Ectodermal cell (in vitro differentiated cells): ENCODE data around the gene CCDC187.

Experiments used
- H3K27ac ChIP-seq: 2 replicates; pipeline ENCODE4 v1.7.0; 2013; ENCODE audit warnings: mild to moderate bottlenecking, low read depth, low read length; ENCODE audit not compliant: insufficient read depth, poor library complexity, severe bottlenecking
- H3K27me3 ChIP-seq: 2 replicates; pipeline ENCODE4 v1.7.0; 2013; ENCODE audit warnings: mild to moderate bottlenecking, low read length; ENCODE audit not compliant: insufficient read depth, control insufficient read depth, poor library complexity, severe bottlenecking
- H3K36me3 ChIP-seq: one replicate; pipeline ENCODE4 v1.7.0; 2013; ENCODE audit warnings: low read length; ENCODE audit not compliant: control insufficient read depth, insufficient read depth
- H3K4me1 ChIP-seq: one replicate; pipeline ENCODE4 v1.7.0; 2013; ENCODE audit warnings: low read length; ENCODE audit not compliant: control insufficient read depth, insufficient read depth
- H3K4me3 ChIP-seq: 2 replicates; pipeline ENCODE4 v1.7.0; 2013; ENCODE audit warnings: low read depth, low read length, control low read depth; ENCODE audit not compliant: insufficient read depth
- H3K9me3 ChIP-seq: 2 replicates; pipeline ENCODE4 v1.7.0; 2013; ENCODE audit warnings: mild to moderate bottlenecking, low read length, moderate library complexity; ENCODE audit not compliant: control insufficient read depth
- WGBS, 2 experiments: methylation state at CpG; one replicate each; pipeline ENCODE4 v1.1.7; 2013; ENCODE audit warnings: missing lambda C conversion rate in 2 of 2; 5-methylcytosine and 5-hydroxymethylcytosine counted together

Gene CCDC187

GRCh38 chr9:136211006-136211405 is 92.9 kb downstream of the CCDC187 start:
- Histone ChIP-seq H3K9me3 (no peaks in the 10 kb centered on the region), H3K36me3 (peaks cover 19% of the 10 kb centered on the region), H3K27ac (no peak overlapping the region), H3K4me3 (no peak overlapping the region), H3K4me1 (no peaks in the 10 kb centered on the region), H3K27me3 (peaks cover 2% of the 10 kb centered on the region)
- WGBS, 2 experiments, result 92 to 94% methylated on average over 15 of the region's 15 CpGs

DNA sequence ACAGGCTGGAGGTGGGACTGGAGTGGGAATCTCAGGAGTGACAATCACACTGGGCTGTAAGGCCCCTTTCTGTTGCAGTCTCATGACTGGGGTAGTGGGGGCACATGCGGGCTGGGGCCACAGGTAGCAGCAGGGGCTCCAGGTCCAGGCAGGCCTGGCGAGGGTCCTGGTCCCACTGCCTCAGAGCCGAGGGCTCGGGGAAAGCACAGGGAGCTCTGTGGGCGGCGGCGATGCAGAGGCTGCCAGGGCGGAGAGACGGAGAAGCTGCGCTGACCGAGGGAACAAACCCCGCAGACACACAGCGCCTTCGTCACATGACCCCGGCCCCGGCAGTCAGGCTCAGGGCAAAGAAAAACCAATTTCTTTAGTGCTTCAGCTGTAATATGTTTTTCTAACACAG is 93.6 kb downstream of the CCDC187 start:
- no peak overlapping the region for H3K4me3 ChIP-seq
- WGBS, 2 experiments, result 88 to 90% methylated on average over 16 of the region's 16 CpGs
- H3K4me1 ChIP-seq, result no peaks in the 10 kb centered on the region
- no peak overlapping the region for H3K27ac ChIP-seq
- H3K36me3 ChIP-seq, result peaks cover 13% of the 10 kb centered on the region
- peaks cover 10% of the 10 kb centered on the region for H3K27me3 ChIP-seq
- no peaks in the 10 kb centered on the region for H3K9me3 ChIP-seq

DNA sequence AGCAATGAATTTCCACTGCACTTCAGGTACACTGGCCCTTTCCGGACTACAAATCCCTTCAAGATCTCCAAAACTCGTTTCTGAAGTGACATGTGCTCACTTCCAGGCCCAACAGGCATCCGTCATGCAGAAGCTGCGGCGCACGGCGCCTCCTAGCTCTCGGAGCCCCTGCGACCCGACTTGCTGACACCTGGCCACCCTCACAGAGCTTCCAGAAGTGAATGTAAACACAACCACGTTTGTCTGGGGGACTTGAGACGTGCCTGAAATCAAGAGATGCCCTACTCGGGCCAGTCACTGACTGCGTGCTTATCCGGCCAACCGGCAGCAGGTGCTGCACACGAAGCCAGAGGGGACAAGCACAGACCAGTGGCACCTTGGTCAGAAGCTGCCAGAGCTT is 94.1 kb downstream of the CCDC187 start:
- 86 to 87% methylated on average over 17 of the region's 17 CpGs for WGBS, 2 experiments

GRCh38 chr9:136209232-136209631 is 94.7 kb downstream of the CCDC187 start:
- H3K27ac ChIP-seq, result no peak overlapping the region
- no peaks in the 10 kb centered on the region for H3K9me3 ChIP-seq
- H3K4me3 ChIP-seq, result no peak overlapping the region
- no peaks in the 10 kb centered on the region for H3K4me1 ChIP-seq
- WGBS, 2 experiments, result 93% methylated on average over 17 of the region's 17 CpGs
- H3K36me3 ChIP-seq, result peaks cover 3% of the 10 kb centered on the region
- H3K27me3 ChIP-seq, result peaks cover 20% of the 10 kb centered on the region

More for the DNA sequence above, 94.1 kb downstream of the CCDC187 start:
- Histone ChIP-seq H3K36me3 (peaks cover 8% of the 10 kb centered on the region), H3K4me1 (no peaks in the 10 kb centered on the region), H3K27ac (no peak overlapping the region), H3K27me3 (peaks cover 14% of the 10 kb centered on the region), H3K9me3 (no peaks in the 10 kb centered on the region), H3K4me3 (no peak overlapping the region)

- Histone ChIP-seq H3K9me3 (no peaks in the 10 kb centered on the region), H3K36me3 (no peaks in the 10 kb centered on the region), H3K27me3 (peaks cover 26% of the 10 kb centered on the region), H3K4me3 (no peak overlapping the region), H3K4me1 (no peaks in the 10 kb centered on the region), H3K27ac (no peak overlapping the region)
- 94 to 95% methylated on average over 17 of the region's 17 CpGs for WGBS, 2 experiments
Observed at GRCh38 chr9:136208675-136209074, 95.2 kb downstream of the CCDC187 start.

DNA sequence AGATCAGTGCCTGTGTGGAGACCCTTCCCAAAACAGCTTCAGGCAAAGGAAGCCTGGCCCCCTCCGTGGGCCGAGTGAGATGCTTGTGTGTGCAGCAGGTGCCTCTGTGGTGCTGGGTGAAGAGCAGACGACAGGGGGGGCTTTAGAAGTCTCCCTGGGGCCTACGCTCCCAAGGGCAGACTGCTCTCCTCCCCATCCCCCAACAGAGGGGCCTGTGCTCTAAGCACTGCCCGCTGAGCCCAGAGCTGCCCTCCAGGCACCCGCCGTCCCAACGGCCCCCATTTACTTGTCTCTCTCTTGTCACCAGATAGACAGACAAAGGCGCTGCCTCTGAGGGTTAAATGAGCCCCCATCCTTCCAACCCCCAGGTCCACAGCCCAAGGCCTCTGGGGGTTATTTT is 96.3 kb downstream of the CCDC187 start:
- H3K4me1 ChIP-seq, result no peaks in the 10 kb centered on the region
- no peaks in the 10 kb centered on the region for H3K36me3 ChIP-seq
- peaks cover 36% of the 10 kb centered on the region for H3K27me3 ChIP-seq
- 81 to 82% methylated on average over 9 of the region's 9 CpGs for WGBS, 2 experiments
- H3K4me3 ChIP-seq, result no peak overlapping the region
- no peaks in the 10 kb centered on the region for H3K9me3 ChIP-seq
- H3K27ac ChIP-seq, result no peak overlapping the region

DNA sequence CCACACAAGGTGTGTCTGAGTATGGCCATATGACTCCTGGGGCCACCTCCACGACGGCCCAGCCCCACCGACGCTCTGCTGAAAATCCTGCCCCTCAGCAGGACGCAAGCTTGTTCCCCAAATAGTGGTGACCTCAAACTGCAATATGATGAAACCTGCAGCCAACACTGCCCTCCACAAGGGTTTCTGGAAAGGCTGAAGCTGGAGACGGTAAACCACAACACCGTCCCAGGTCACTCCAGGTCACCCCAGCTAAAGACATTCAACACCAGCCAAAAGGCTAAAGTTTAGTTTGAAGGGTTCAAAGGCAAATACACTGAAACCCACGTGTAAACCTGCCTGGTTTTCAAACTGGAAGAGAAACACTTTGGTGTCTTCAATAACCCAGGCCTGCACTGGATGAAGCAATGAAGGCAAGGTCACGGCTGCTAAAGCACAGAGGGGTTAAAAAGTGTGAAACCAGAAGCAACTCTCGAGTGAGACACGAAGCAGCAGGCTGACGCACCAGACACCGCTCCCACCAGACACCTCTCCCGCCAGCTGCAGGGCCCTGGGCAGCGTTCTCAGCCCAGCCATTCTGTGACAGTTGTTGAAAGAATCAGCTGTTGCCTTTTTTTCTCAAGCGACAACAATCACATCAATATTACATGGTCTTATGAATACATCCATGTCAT is 97.2 kb downstream of the CCDC187 start:
- no peaks in the 10 kb centered on the region for H3K36me3 ChIP-seq
- H3K4me1 ChIP-seq, result no peaks in the 10 kb centered on the region
- peaks cover 45% of the 10 kb centered on the region for H3K27me3 ChIP-seq
- H3K4me3 ChIP-seq, result no peak overlapping the region
- 86 to 88% methylated on average over 16 of the region's 16 CpGs for WGBS, 2 experiments
- no peak overlapping the region for H3K27ac ChIP-seq
- H3K9me3 ChIP-seq, result no peaks in the 10 kb centered on the region

DNA sequence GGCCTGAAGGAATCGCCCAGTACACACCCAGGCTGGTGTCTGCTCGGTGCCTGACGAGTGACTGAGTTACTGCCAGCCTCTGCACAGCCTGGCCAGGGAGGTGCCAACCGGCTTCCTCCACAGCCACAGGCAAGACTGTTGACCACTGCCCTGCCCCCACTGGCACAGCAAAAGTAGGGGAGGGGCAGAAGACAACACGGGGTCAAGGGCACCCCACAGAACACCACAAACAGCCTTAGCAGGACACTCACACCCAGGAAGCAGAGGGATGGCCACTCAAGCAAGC is 98.2 kb downstream of the CCDC187 start:
- WGBS, 2 experiments, result 82 to 85% methylated on average over 5 of the region's 5 CpGs
- Histone ChIP-seq H3K36me3 (no peaks in the 10 kb centered on the region), H3K4me1 (no peaks in the 10 kb centered on the region), H3K27ac (no peak overlapping the region), H3K4me3 (no peak overlapping the region), H3K27me3 (peaks cover 56% of the 10 kb centered on the region), H3K9me3 (no peaks in the 10 kb centered on the region)

DNA sequence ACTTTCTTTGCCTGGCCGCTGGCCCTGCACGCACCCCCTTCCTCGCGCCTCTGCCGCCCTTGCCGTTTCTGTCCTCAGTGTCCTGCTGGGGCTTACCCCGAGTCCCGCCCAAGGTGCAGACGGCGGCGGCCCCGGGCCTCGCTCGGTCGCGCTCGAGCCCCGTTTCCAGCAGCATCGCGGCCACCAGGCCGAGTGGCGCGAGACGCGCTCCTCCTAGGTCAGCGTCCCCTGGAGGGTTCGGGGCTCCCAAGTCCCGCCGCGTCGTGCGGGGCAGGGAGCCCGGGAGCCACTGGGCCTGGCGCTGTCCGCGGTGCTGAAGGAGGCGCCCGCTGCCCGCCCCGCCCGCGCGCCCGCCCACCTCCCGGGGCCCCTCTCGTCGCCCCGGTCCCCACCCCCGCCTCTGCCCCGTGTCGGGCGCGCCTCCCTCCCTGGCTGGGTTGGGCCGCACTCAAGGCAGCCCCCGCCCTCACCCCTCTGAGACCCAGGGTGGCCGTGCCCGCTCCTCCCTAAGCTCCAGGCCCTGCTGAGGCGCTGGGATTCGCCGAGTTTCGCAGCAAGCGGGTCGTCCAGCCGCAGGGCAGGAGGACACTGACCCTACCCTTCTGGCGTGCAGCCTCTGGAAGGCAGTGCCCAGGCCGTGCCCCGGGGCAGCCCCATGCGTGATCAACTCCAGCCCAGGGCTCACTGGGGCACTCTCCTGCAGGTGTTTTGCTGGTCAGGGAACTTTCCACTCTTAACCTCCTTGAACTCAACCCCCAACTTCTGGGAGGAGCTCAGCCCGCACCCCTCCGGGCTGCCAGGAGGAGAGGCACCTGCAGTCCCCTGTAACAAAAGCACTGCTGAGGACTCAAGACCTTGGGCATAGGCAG is 98.8 kb downstream of the CCDC187 start, which contains the start of gene LHX3:
Gene LHX3, minus strand, starts transcription at position 291 of the 869 bp plus-strand sequence. Its CDS starts 116 bp downstream, at position 175.
- H3K27me3 ChIP-seq, result peaks cover 62% of the 10 kb centered on the region
- no peak within 1 kb of the TSS for H3K27ac ChIP-seq
- H3K36me3 ChIP-seq, result no peaks in the 10 kb centered on the region
- no peak within 1 kb of the TSS for H3K4me3 ChIP-seq
- no peaks in the 10 kb centered on the region for H3K4me1 ChIP-seq
- WGBS, 2 experiments, result 8 to 9% methylated on average over 70 of the region's 70 CpGs
- H3K9me3 ChIP-seq, result no peaks in the 10 kb centered on the region

GRCh38 chr9:136204145-136204805 is 99.6 kb downstream of the CCDC187 start:
- H3K4me3 ChIP-seq, result no peak overlapping the region

More at GRCh38 chr9:136204145-136204805, 99.6 kb downstream of the CCDC187 start:
- peaks cover 70% of the 10 kb centered on the region for H3K27me3 ChIP-seq
- 57% methylated on average over 25 of the region's 25 CpGs for WGBS, 2 experiments
- H3K9me3 ChIP-seq, result no peaks in the 10 kb centered on the region
- H3K27ac ChIP-seq, result no peak overlapping the region
- H3K4me1 ChIP-seq, result no peaks in the 10 kb centered on the region
- no peaks in the 10 kb centered on the region for H3K36me3 ChIP-seq
